Measurements from ENCODE around the gene CACNB4. TPM values are rescaled to one million over a fixed set of nuclear protein-coding genes. Genes with fewer than 3 reads are reported as not detected.

Gene CACNB4
- total RNA-seq, 4 donors from 2014 or later, result 0.20 to 1.6 (median 0.90) TPM

DNA sequence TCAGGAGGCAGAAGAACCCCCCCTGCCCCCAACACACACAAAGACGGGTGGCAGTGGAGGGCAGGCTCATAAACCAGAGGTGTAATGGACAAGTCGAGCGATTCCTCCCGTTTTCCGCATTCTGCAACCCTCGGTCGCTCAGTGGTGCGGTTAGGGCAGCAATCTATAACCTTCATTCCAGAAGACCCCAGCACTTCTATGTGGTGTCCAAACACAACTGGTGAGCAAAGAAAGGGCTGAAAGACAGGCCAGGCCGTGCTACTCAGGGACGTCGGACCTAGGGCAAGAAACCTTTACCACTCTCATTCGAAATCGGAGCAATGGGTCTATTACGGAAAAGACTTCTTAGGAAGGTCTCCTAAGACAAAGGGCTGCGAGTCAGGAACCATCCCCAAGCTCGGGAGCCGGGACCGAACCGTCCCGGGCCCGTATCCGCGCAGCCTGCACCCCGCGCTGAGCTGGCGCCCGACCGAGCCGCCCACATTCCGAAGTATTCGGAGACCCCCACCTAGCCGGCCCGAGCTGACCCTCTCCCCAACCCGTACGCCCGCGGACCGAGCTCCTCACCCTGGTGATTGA, 271.2 kb downstream of the CACNB4 start:
- peak overlapping the region; percentile 81 to 92 (median 88) for H3K27ac ChIP-seq
- in situ Hi-C loops (cut with MboI; ENCODE audit: low pct_ligation_motif_present in 1 of 4, low pct_unique_long_range_greater_than_20kb in 1 of 4, low sequenced_read_pairs in 3 of 4), result no loop called here
- H3K4me1 ChIP-seq, result peaks cover 0 to 50% (median 18%) of the 10 kb centered on the region in 4 donors
- peak overlapping the region; percentile 81 to 100 (median 88) for H3K4me3 ChIP-seq
- 0 to 1% methylated on average over 3 to 38 of the region's 38 CpGs for WGBS, 2 donors (ENCODE audit: low coverage in 1 of 2)
- TF ChIP-seq, protein P1, sequence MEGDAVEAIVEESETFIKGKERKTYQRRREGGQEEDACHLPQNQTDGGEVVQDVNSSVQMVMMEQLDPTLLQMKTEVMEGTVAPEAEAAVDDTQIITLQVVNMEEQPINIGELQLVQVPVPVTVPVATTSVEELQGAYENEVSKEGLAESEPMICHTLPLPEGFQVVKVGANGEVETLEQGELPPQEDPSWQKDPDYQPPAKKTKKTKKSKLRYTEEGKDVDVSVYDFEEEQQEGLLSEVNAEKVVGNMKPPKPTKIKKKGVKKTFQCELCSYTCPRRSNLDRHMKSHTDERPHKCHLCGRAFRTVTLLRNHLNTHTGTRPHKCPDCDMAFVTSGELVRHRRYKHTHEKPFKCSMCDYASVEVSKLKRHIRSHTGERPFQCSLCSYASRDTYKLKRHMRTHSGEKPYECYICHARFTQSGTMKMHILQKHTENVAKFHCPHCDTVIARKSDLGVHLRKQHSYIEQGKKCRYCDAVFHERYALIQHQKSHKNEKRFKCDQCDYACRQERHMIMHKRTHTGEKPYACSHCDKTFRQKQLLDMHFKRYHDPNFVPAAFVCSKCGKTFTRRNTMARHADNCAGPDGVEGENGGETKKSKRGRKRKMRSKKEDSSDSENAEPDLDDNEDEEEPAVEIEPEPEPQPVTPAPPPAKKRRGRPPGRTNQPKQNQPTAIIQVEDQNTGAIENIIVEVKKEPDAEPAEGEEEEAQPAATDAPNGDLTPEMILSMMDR (IDR thresholded peaks at IDR 0.05), result no peak
- TF ChIP-seq POLR2A (IDR thresholded peaks at IDR 0.05) (no peak), EP300 (IDR thresholded peaks at IDR 0.05; ENCODE audit: low read depth) (no peak), POLR2AphosphoS5 (IDR thresholded peaks at IDR 0.05) (no peak)
- intact Hi-C loops (cut with DNase I; ENCODE audit: low total_unique reads), result no loop called here
- H3K9me3 ChIP-seq, result no peaks in the 10 kb centered on the region
- peak; percentile 24 for DNase-seq
- H3K27me3 ChIP-seq, result no peaks in the 10 kb centered on the region
- H3K36me3 ChIP-seq, result no peaks in the 10 kb centered on the region

DNA sequence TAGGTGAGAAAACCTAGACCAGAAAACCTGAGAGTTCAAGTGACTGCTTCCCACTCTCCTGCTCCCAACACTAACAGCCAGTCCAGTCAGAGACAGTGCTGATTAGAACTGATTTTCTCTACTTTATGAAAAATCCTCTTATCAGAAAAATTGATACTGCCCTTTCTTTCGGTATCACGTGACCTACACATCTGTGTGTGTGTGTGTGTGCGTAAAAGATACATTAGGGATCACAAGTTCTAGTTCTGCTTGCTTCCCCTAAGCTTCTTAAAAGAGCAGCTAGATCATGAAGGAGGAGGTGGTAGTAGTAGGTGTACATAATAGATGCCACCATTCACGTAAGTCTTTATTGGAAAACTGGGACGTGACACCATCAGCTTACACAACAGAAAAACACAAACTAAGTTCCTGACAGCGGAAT, 272.1 kb downstream of the CACNB4 start:
- Histone ChIP-seq H3K27me3 (no peaks in the 10 kb centered on the region), H3K4me1 (peaks cover 0 to 52% (median 18%) of the 10 kb centered on the region in 4 donors), H3K27ac (peak overlapping the region in 1 of 4 donors; percentile 85), H3K4me3 (peak overlapping the region in 2 of 4 donors; percentile 81 to 90), H3K9me3 (no peaks in the 10 kb centered on the region), H3K36me3 (no peaks in the 10 kb centered on the region)
- in situ Hi-C loops (cut with MboI; ENCODE audit: low pct_ligation_motif_present in 1 of 4, low pct_unique_long_range_greater_than_20kb in 1 of 4, low sequenced_read_pairs in 3 of 4), result no loop called here
- no peak for DNase-seq
- intact Hi-C loops (cut with DNase I; ENCODE audit: low total_unique reads), result no loop called here
- TF ChIP-seq POLR2A (IDR thresholded peaks at IDR 0.05) (no peak), EP300 (IDR thresholded peaks at IDR 0.05; ENCODE audit: low read depth) (no peak)
- TF ChIP-seq, protein P1 (IDR thresholded peaks at IDR 0.05), result no peak
- 24 to 40% methylated on average over 6 of the region's 6 CpGs for WGBS, 2 donors (ENCODE audit: low coverage in 1 of 2)

DNA sequence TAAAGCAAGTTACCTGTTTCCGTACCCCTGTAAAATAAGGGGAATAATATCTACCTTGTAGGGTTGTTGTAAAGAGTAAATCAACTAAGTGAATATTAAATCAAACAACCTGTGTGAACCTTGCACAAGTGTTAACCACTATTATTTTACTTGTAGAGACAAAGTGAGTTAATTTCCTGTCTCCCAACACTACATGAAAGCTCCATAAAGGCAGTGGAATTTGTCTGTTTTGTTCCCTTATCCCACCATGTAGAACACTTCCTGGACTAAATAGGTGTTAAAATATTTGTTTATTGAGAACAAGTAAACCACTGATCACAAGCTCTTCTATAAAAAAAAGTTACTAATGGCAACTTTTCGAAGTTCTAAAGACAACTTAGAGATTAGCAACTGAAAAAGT, 274.0 kb downstream of the CACNB4 start:
- Histone ChIP-seq H3K9me3 (no peaks in the 10 kb centered on the region), H3K4me1 (peaks cover 0 to 52% (median 19%) of the 10 kb centered on the region in 4 donors), H3K27me3 (no peaks in the 10 kb centered on the region), H3K27ac (no peak overlapping the region), H3K4me3 (no peak overlapping the region), H3K36me3 (no peaks in the 10 kb centered on the region)
- WGBS, 2 donors (ENCODE audit: low coverage in 1 of 2), result 70 to 77% methylated on average over 2 of the region's 2 CpGs
- in situ Hi-C loops (cut with MboI; ENCODE audit: low pct_ligation_motif_present in 1 of 4, low pct_unique_long_range_greater_than_20kb in 1 of 4, low sequenced_read_pairs in 3 of 4), result no loop called here
- TF ChIP-seq, protein P1 (IDR thresholded peaks at IDR 0.05), result no peak
- TF ChIP-seq EP300 (IDR thresholded peaks at IDR 0.05; ENCODE audit: low read depth) (no peak), POLR2A (IDR thresholded peaks at IDR 0.05) (no peak), POLR2AphosphoS5 (IDR thresholded peaks at IDR 0.05) (no peak)
- intact Hi-C loops (cut with DNase I; ENCODE audit: low total_unique reads), result no loop called here
- no peak for DNase-seq

DNA sequence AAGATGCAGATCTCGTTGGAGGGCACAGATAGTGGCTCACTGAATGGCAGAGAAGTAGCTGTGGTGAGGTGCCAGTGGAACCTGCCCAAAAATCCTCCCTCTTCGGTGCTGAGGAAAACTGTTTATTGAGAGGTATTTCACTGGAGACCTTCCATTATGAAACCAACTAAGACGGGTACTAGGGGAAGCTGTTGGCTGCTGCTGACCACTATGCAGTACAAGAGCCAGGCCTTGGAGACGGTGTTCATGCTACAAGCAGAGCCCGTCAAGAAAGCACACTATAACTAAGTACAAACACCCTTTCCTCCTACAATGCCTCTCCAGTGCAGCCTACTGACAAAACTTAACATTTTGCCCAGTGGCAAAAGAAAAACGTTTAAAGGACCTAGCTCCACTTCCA, 275.2 kb downstream of the CACNB4 start:
- Histone ChIP-seq H3K36me3 (no peaks in the 10 kb centered on the region), H3K4me1 (peaks cover 0 to 47% (median 14%) of the 10 kb centered on the region in 4 donors), H3K9me3 (no peaks in the 10 kb centered on the region), H3K27me3 (no peaks in the 10 kb centered on the region), H3K27ac (no peak overlapping the region), H3K4me3 (no peak overlapping the region)
- intact Hi-C loops (cut with DNase I; ENCODE audit: low total_unique reads), result no loop called here
- in situ Hi-C loops (cut with MboI; ENCODE audit: low pct_ligation_motif_present in 1 of 4, low pct_unique_long_range_greater_than_20kb in 1 of 4, low sequenced_read_pairs in 3 of 4), result no loop called here
- DNase-seq, result no peak
- TF ChIP-seq POLR2A (IDR thresholded peaks at IDR 0.05) (no peak), POLR2AphosphoS5 (IDR thresholded peaks at IDR 0.05) (no peak), EP300 (IDR thresholded peaks at IDR 0.05; ENCODE audit: low read depth) (no peak)
- TF ChIP-seq, protein P1 (IDR thresholded peaks at IDR 0.05), result no peak
- WGBS, 2 donors (ENCODE audit: low coverage in 1 of 2), result 50 to 70% methylated on average over 1 to 6 of the region's 6 CpGs
